H1 (cell line): ENCODE data around the gene MIPEP. TPM values are rescaled to one million over a fixed set of nuclear protein-coding genes. Genes with fewer than 3 reads are reported as not detected.

Source experiments
- CTCF ChIA-PET: fragments of 300-600 bp; sonication (Branson Sonifier 250); formaldehyde crosslinking; loops from one replicate; lab custom pipeline; 2021; ENCODE audit not compliant: partially characterized antibody; lab: Charles Lee
- POLR2A ChIA-PET: fragments of 300-600 bp; sonication (Branson Sonifier 250); formaldehyde crosslinking; loops from one replicate; lab custom pipeline; 2021; ENCODE audit warnings: inconsistent platforms; ENCODE audit not compliant: partially characterized antibody; lab: Charles Lee
- DNase-seq, 2 experiments: peaks; one replicate each; pipeline versions ENCODE4 v3.0.0 to v3.0.0-alpha.2; 2010 to 2022; ENCODE audit warnings: low spot score in 2 of 2, low read depth in 1 of 2, mixed read lengths in 1 of 2
- FAIRE-seq: peaks from 2 replicates; lab custom pipeline; 2011; peaks lifted over from hg19 to GRCh38; lab: Jason Lieb, UNC
- H2AFZ ChIP-seq: 2 replicates; pipeline ENCODE4 v1.8.1; 2012; ENCODE audit warnings: low read length, inconsistent platforms
- H2AK5ac ChIP-seq: 2 replicates; pipeline ENCODE4 v1.6.1; 2013; ENCODE audit warnings: low read depth, low read length
- H2BK120ac ChIP-seq: replicated peaks from 2 replicates; pipeline ENCODE3; 2013; ENCODE audit warnings: low read depth, low read length, inconsistent platforms
- H2BK12ac ChIP-seq: 2 replicates; pipeline ENCODE4 v1.6.1; 2013; ENCODE audit warnings: low read depth, low read length
- H2BK15ac ChIP-seq: 2 replicates; pipeline ENCODE4 v1.6.1; 2013; ENCODE audit warnings: low read length
- H2BK20ac ChIP-seq: 2 replicates; pipeline ENCODE4 v1.6.1; 2013; ENCODE audit warnings: low read length
- H2BK5ac ChIP-seq: 2 replicates; pipeline ENCODE4 v1.6.1; 2013; ENCODE audit warnings: low read depth, low read length
- H3K14ac ChIP-seq: 2 replicates; pipeline ENCODE4 v1.6.1; 2013; ENCODE audit warnings: inconsistent platforms; ENCODE audit not compliant: insufficient read length
- H3K18ac ChIP-seq: 2 replicates; pipeline ENCODE4 v1.6.1; 2013; ENCODE audit warnings: low read length; ENCODE audit errors: extremely low read depth
- H3K23ac ChIP-seq: 2 replicates; pipeline ENCODE4 v1.6.1; 2013; ENCODE audit warnings: inconsistent platforms; ENCODE audit not compliant: insufficient read length
- H3K23me2 ChIP-seq: 2 replicates; pipeline ENCODE4 v1.6.1; 2013; ENCODE audit warnings: low read depth, low read length
- H3K27ac ChIP-seq: 2 replicates; pipeline ENCODE4 v1.6.1; 2011; ENCODE audit warnings: low read depth, low read length, inconsistent platforms
- H3K27me3 ChIP-seq, 4 experiments: replicated peaks in 1 of 4; 1 replicate in 1 of 4; 2 replicates in 3 of 4; pipeline versions ENCODE4 v1.6.1 to v1.8.1; 2011 to 2013; ENCODE audit warnings: low read length in 3 of 4, mild to moderate bottlenecking in 3 of 4, inconsistent platforms in 2 of 4, mixed read lengths in 2 of 4, moderate library complexity in 1 of 4; ENCODE audit not compliant: control insufficient read depth in 3 of 4, insufficient read depth in 3 of 4; ENCODE audit errors: extremely low read depth in 1 of 4
- H3K36me3 ChIP-seq, 4 experiments: 2 replicates each; pipeline versions ENCODE4 v1.6.1 to v1.8.1; 2011 to 2013; ENCODE audit warnings: mild to moderate bottlenecking in 4 of 4, low read length in 3 of 4, moderate library complexity in 2 of 4, control low read depth in 1 of 4, inconsistent platforms in 1 of 4; ENCODE audit not compliant: insufficient read depth in 4 of 4, control insufficient read depth in 2 of 4
- H3K4ac ChIP-seq: replicated peaks from 2 replicates; pipeline ENCODE3; 2013; ENCODE audit warnings: low read length, low read depth, mixed read lengths, inconsistent platforms; ENCODE audit not compliant: insufficient read length
- H3K4me1 ChIP-seq, 4 experiments: replicated peaks in 1 of 4; 1 replicate in 1 of 4; 2 replicates in 3 of 4; pipeline versions ENCODE4 v1.6.1 to v1.8.1; 2011 to 2013; ENCODE audit warnings: low read length in 3 of 4, inconsistent platforms in 2 of 4, mixed read lengths in 1 of 4; ENCODE audit not compliant: insufficient read depth in 4 of 4, control insufficient read depth in 3 of 4
- H3K4me2 ChIP-seq, 2 experiments: 2 replicates each; pipeline versions ENCODE4 v1.6.1 to v1.8.1; 2011 to 2013; ENCODE audit warnings: low read depth in 2 of 2, low read length in 2 of 2, control low read depth in 1 of 2, inconsistent platforms in 1 of 2, mild to moderate bottlenecking in 1 of 2; ENCODE audit not compliant: insufficient read depth in 1 of 2
- H3K4me3 ChIP-seq, 4 experiments: fragments of 200-600, 300-600 bp in 1 of 4; sonication (generic), shearing (Covaris generic), sonication (Bioruptor Twin) in 1 of 4; 2 replicates each; pipeline versions ENCODE4 v1.5.1 to v1.8.1; 2011 to 2016; ENCODE audit warnings: low read length in 4 of 4, low read depth in 3 of 4, control low read depth in 2 of 4, inconsistent platforms in 2 of 4, mild to moderate bottlenecking in 2 of 4, mixed read lengths in 1 of 4, moderate library complexity in 1 of 4; ENCODE audit not compliant: insufficient read depth in 2 of 4; ENCODE audit errors: extremely low read depth in 1 of 4
- H3K56ac ChIP-seq: replicated peaks from 2 replicates; pipeline ENCODE3; 2013; ENCODE audit warnings: low read depth, mild to moderate bottlenecking, mixed read lengths, low read length, inconsistent platforms; ENCODE audit not compliant: insufficient read length
- H3K79me1 ChIP-seq: 2 replicates; pipeline ENCODE4 v1.6.1; 2013; ENCODE audit warnings: low read depth, low read length, control low read depth
- H3K79me2 ChIP-seq, 2 experiments: 2 replicates each; pipeline versions ENCODE4 v1.6.1 to v1.8.1; 2012 to 2013; ENCODE audit warnings: low read length in 2 of 2, mild to moderate bottlenecking in 2 of 2, inconsistent platforms in 1 of 2; ENCODE audit not compliant: insufficient read depth in 2 of 2, control insufficient read depth in 1 of 2
- H3K9ac ChIP-seq, 4 experiments: replicated peaks in 1 of 4; 1 replicate in 1 of 4; 2 replicates in 3 of 4; pipeline versions ENCODE4 v1.6.1 to v1.8.1; 2011 to 2013; ENCODE audit warnings: low read depth in 3 of 4, low read length in 3 of 4, control low read depth in 2 of 4, mild to moderate bottlenecking in 2 of 4, moderate library complexity in 2 of 4, inconsistent platforms in 1 of 4; ENCODE audit errors: extremely low read depth in 1 of 4
- H3K9me3 ChIP-seq, 2 experiments: 2 replicates each; pipeline versions ENCODE4 v1.6.1 to v1.8.1; 2012 to 2013; ENCODE audit warnings: mild to moderate bottlenecking in 2 of 2, moderate library complexity in 2 of 2, control low read depth in 1 of 2, inconsistent platforms in 1 of 2, low read depth in 1 of 2, low read length in 1 of 2, mixed read lengths in 1 of 2; ENCODE audit not compliant: insufficient read depth in 2 of 2
- H4K20me1 ChIP-seq, 2 experiments: replicated peaks in 1 of 2; 2 replicates each; pipeline versions ENCODE3 to v1.8.1; 2011 to 2013; ENCODE audit warnings: inconsistent platforms in 2 of 2, low read length in 2 of 2, mild to moderate bottlenecking in 1 of 2; ENCODE audit not compliant: insufficient read depth in 2 of 2, control insufficient read depth in 1 of 2
- H4K5ac ChIP-seq: 2 replicates; pipeline ENCODE4 v1.6.1; 2013; ENCODE audit warnings: low read length, low read depth, mixed read lengths, inconsistent platforms; ENCODE audit not compliant: insufficient read length
- H4K8ac ChIP-seq: 2 replicates; pipeline ENCODE4 v1.8.0; 2013; ENCODE audit warnings: mild to moderate bottlenecking, moderate library complexity, low read length, inconsistent platforms; ENCODE audit not compliant: insufficient read depth; ENCODE audit errors: extremely low read depth
- H4K91ac ChIP-seq: replicated peaks from 2 replicates; pipeline ENCODE3; 2013; ENCODE audit warnings: low read length, mixed read lengths, inconsistent platforms; ENCODE audit not compliant: insufficient read length
- ATF3 ChIP-seq: IDR thresholded peaks from 2 replicates; pipeline ENCODE4 v1.6.1; 2011; ENCODE audit warnings: low read depth, mild to moderate bottlenecking, low read length; ENCODE audit not compliant: insufficient read depth
- BACH1 ChIP-seq: IDR thresholded peaks from 2 replicates; pipeline ENCODE4 v1.6.1; 2012; ENCODE audit warnings: low read length, improper control_type of control experiment
- KDM1A ChIP-seq: fragments of 200-600, 300-600 bp; sonication (generic); IDR thresholded peaks from 2 replicates; pipeline ENCODE4 v1.7.1; 2016; ENCODE audit warnings: mild to moderate bottlenecking, low read length, borderline replicate concordance
- POU5F1 ChIP-seq: IDR thresholded peaks from 2 replicates; pipeline ENCODE4 v1.6.1; 2011; ENCODE audit warnings: low read depth, mild to moderate bottlenecking, low read length, moderate library complexity
- RAD21 ChIP-seq, 2 experiments: IDR thresholded peaks in 1 of 2; conservative IDR thresholded peaks in 1 of 2; 2 replicates each; pipeline ENCODE4 v1.6.1; 2011; ENCODE audit warnings: low read depth in 2 of 2, low read length in 2 of 2, improper control_type of control experiment in 1 of 2, inconsistent platforms in 1 of 2, mild to moderate bottlenecking in 1 of 2, moderate library complexity in 1 of 2
- SP1 ChIP-seq: IDR thresholded peaks from 2 replicates; pipeline ENCODE4 v1.6.1; 2011; ENCODE audit warnings: low read depth, low read length
- WGBS, 2 experiments: shearing (Covaris generic) in 1 of 2; methylation state at CpG; one replicate each; pipeline versions ENCODE4 v1.1.6 to v1.1.7; 2013 to 2015; ENCODE audit warnings: low lambda C conversion rate in 2 of 2, mixed read lengths in 2 of 2, inconsistent platforms in 1 of 2, low coverage in 1 of 2, missing lambda C conversion rate in 1 of 2; ENCODE audit not compliant: insufficient replicate concordance in 2 of 2, insufficient coverage in 1 of 2, insufficient read length in 1 of 2; ENCODE audit errors: extremely low coverage in 1 of 2, missing lambda C conversion rate in 1 of 2; 5-methylcytosine and 5-hydroxymethylcytosine counted together
- polyA plus RNA-seq, 7 experiments: library from polyadenylated mRNA; depleted of rRNA in 3 of 7; stranded (reverse) in 5 of 7; unstranded in 2 of 7; fragments of >200 nt in 5 of 7; fragments of 200-250 nt in 2 of 7; gene quantifications; 1 replicate in 5 of 7; 2 replicates in 1 of 7; 4 replicates in 1 of 7; pipeline versions ENCODE4 v1.2.1 to v1.2.3, GENCODE V29; 2011 to 2013; ENCODE audit warnings: missing spikeins in 2 of 7, mixed read lengths in 2 of 7
- total RNA-seq: library from RNA; stranded (reverse); fragmentation: NEBNext Ultra II Directional; extraction: Animal tissue kit (Norgen Biotek cat#: 25700); gene quantifications from 2 replicates; pipeline ENCODE4 v1.2.1, GENCODE V29; 2021

MIPEP gene
- total and polyA plus RNA-seq, 2 of the 8 experiments (the other 6 are each of a cell fraction or from before 2014, with no cell fraction given) = 24.0 to 24.2 TPM

DNA sequence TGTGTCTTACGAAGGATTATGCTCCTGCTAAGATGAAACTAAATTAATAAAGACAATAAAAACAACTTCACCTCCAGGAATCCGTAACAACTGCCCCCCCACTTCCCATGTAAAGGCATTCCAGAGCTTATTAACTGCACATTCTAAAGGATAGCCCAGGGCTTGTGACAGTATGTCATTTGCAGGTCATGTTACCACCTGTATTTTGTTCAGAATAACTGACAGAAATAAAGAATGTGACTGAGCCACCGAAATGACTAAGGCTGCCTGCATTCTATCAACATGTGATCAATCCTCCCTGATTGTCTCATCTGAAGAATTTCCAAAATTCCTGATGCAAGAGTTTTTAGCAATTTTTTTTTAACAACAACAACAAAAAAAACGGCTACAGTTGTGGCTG lies 117.2 kb downstream of the MIPEP start:
- no peaks in the 10 kb centered on the region for H3K4me1 ChIP-seq
- H4K8ac ChIP-seq = no peak overlapping the region
- H3K4me2 ChIP-seq = no peak overlapping the region
- TF ChIP-seq ATF3 = no peak
- no peak for TF ChIP-seq RAD21 (IDR thresholded peaks at IDR 0.05 in 1 of 2, conservative IDR thresholded peaks at IDR 0.05 in 1 of 2; ENCODE audit: low read depth in 2 of 2, low read length in 2 of 2)
- no peak for TF ChIP-seq SP1
- TF ChIP-seq KDM1A = no peak
- TF ChIP-seq BACH1 = no peak
- no peak for TF ChIP-seq POU5F1
- ChIA-PET POLR2A (interaction anchor here (1.2 kb wide), 1 partner anchor 117 kb away, joined by 3 read pairs; no protein-coding TSS in a partner anchor), CTCF (interaction anchor here (1.5 to 3.5 kb wide), 3 partner anchors 11 to 30 kb away, joined by 4 to 10 read pairs (median 6); no protein-coding TSS in a partner anchor)
- H3K23me2 ChIP-seq = no peaks in the 10 kb centered on the region
- H2AK5ac ChIP-seq = no peak overlapping the region
- H3K4ac ChIP-seq = no peak overlapping the region
- no peak overlapping the region for H3K23ac ChIP-seq
- no peak overlapping the region for H3K14ac ChIP-seq
- no peak overlapping the region for H2BK120ac ChIP-seq
- no peaks in the 10 kb centered on the region for H3K79me2 ChIP-seq
- H2BK12ac ChIP-seq = no peak overlapping the region
- no peak overlapping the region for H4K91ac ChIP-seq
- no peak overlapping the region for H3K27ac ChIP-seq
- H3K36me3 ChIP-seq = no peaks in the 10 kb centered on the region
- no peak overlapping the region for H3K9ac ChIP-seq
- H2BK15ac ChIP-seq = no peak overlapping the region
- no peak overlapping the region for H2AFZ ChIP-seq
- no peaks in the 10 kb centered on the region for H3K79me1 ChIP-seq
- H3K4me3 ChIP-seq = no peak overlapping the region
- no peaks in the 10 kb centered on the region for H3K9me3 ChIP-seq
- no peaks in the 10 kb centered on the region for H4K20me1 ChIP-seq
- no peak overlapping the region for H4K5ac ChIP-seq
- no peaks in the 10 kb centered on the region for H3K27me3 ChIP-seq
- H2BK20ac ChIP-seq = no peak overlapping the region
- WGBS, 2 experiments = 80% methylated on average over 4 of the region's 4 CpGs; no CpG with 5 or more reads in 1 of the 2 experiments
- no peak overlapping the region for H3K18ac ChIP-seq
- no peak for FAIRE-seq
- H2BK5ac ChIP-seq = no peak overlapping the region
- no peak for DNase-seq
- no peak overlapping the region for H3K56ac ChIP-seq
